Measurements from ENCODE around the gene TNNC1. TPM values are rescaled to one million over a fixed set of nuclear protein-coding genes. Genes with fewer than 3 reads are reported as not detected.
A peak's percentile ranks its signal among the peaks of the same experiment; 100 is the strongest.

TNNC1 gene
- total and polyA plus RNA-seq, 2 of the 13 experiments (the other 11 are each of a cell fraction or from before 2014, with no cell fraction given) = 11.8 to 36.4 TPM

- TF ChIP-seq NR2F6 (IDR thresholded peaks at IDR 0.05) (no peak), NR2F6 (CRISPR knock-in tag; IDR thresholded peaks at IDR 0.05) (no peak), SP140L (CRISPR knock-in tag; IDR thresholded peaks at IDR 0.05; ENCODE audit: borderline replicate concordance) (no peak), ZNF691 (CRISPR knock-in tag; IDR thresholded peaks at IDR 0.05; ENCODE audit: borderline replicate concordance, low read depth) (no peak), CEBPB (IDR thresholded peaks at IDR 0.05; ENCODE audit: borderline replicate concordance, low read depth, low read length) (no peak), ZNF44 (CRISPR knock-in tag; IDR thresholded peaks at IDR 0.05) (no peak), ZNF557 (CRISPR knock-in tag; IDR thresholded peaks at IDR 0.05) (no peak), MBD4 (IDR thresholded peaks at IDR 0.05; ENCODE audit: borderline replicate concordance, low read length) (no peak), MEIS2 (CRISPR knock-in tag; IDR thresholded peaks at IDR 0.05) (no peak), ZNF367 (CRISPR knock-in tag; IDR thresholded peaks at IDR 0.05; ENCODE audit: borderline replicate concordance) (no peak), DMAP1 (CRISPR knock-in tag; IDR thresholded peaks at IDR 0.05) (0 out of 2 replicates have a peak, but pooled peaks have one; percentile 23), ASH2L (IDR thresholded peaks at IDR 0.05; ENCODE audit: insufficient read length, low read depth, low read length) (no peak), GFI1 (CRISPR knock-in tag; IDR thresholded peaks at IDR 0.05; ENCODE audit: borderline replicate concordance) (no peak), CBFB (CRISPR knock-in tag; IDR thresholded peaks at IDR 0.05) (no peak), MXI1 (IDR thresholded peaks at IDR 0.05; ENCODE audit: borderline replicate concordance, low read depth, low read length) (0 out of 3 replicates have a peak, but pooled peaks have one; percentile 28), NKX3-1 (CRISPR knock-in tag; IDR thresholded peaks at IDR 0.05) (no peak), SIN3A (IDR thresholded peaks at IDR 0.05; ENCODE audit: borderline replicate concordance, low read depth, low read length) (no peak), ZGPAT (CRISPR knock-in tag; IDR thresholded peaks at IDR 0.05) (peak; percentile 40; the same call in 1 of the 2 replicates), ZNF577 (CRISPR knock-in tag; IDR thresholded peaks at IDR 0.05; ENCODE audit: borderline replicate concordance, low read depth) (no peak), HOXA3 (CRISPR knock-in tag; IDR thresholded peaks at IDR 0.05) (no peak), TCF7 (IDR thresholded peaks at IDR 0.05; ENCODE audit: low read depth) (no peak), HDAC2 (CRISPR knock-in tag; IDR thresholded peaks at IDR 0.05) (no peak), HOXA9 (CRISPR knock-in tag; IDR thresholded peaks at IDR 0.05; ENCODE audit: borderline replicate concordance) (no peak), MTA1 (CRISPR knock-in tag; IDR thresholded peaks at IDR 0.05; ENCODE audit: borderline replicate concordance) (no peak), ZNF792 (CRISPR knock-in tag; IDR thresholded peaks at IDR 0.05) (no peak), ATF7 (IDR thresholded peaks at IDR 0.05) (no peak), ATF7 (CRISPR knock-in tag; IDR thresholded peaks at IDR 0.05) (no peak), SAP130 (CRISPR knock-in tag; IDR thresholded peaks at IDR 0.05; ENCODE audit: low read depth) (peak; percentile 63), ZNF883 (CRISPR knock-in tag; IDR thresholded peaks at IDR 0.05; ENCODE audit: not compliant biosample characterization) (peak; percentile 72)
- TF ChIP-seq, protein P1, sequence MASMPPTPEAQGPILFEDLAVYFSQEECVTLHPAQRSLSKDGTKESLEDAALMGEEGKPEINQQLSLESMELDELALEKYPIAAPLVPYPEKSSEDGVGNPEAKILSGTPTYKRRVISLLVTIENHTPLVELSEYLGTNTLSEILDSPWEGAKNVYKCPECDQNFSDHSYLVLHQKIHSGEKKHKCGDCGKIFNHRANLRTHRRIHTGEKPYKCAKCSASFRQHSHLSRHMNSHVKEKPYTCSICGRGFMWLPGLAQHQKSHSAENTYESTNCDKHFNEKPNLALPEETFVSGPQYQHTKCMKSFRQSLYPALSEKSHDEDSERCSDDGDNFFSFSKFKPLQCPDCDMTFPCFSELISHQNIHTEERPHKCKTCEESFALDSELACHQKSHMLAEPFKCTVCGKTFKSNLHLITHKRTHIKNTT (CRISPR knock-in tag; IDR thresholded peaks at IDR 0.05) = no peak
Measured at GRCh38 chr3:52495777-52496602, 42.1 kb upstream of the TNNC1 start (continued).

Data from HepG2 (cell line).